ENCODE measurements around the gene C8G. TPM values are rescaled to one million over a fixed set of nuclear protein-coding genes. Genes with fewer than 3 reads are reported as not detected.
A peak's percentile ranks its signal among the peaks of the same experiment; 100 is the strongest.

The C8G gene
- total and polyA plus RNA-seq, 9 of the 15 experiments (the other 6 are each of a cell fraction or from before 2014, with no cell fraction given), result 0.35 to 5.9 (median 2.7) TPM; not detected in 2

- no peak for TF ChIP-seq ZEB2 (IDR thresholded peaks at IDR 0.05)
- TF ChIP-seq ZNF174 (CRISPR knock-in tag; IDR thresholded peaks at IDR 0.05), result no peak
These were observed 23.7 kb upstream of the C8G start (continued) for GRCh38 chr9:136921307-136921706.

- Histone ChIP-seq H3K9me3 (replicated peaks; ENCODE audit: control insufficient read depth, insufficient read depth, low read depth, low read length) (no peaks in the 10 kb centered on the region), H4K20me1 (replicated peaks; ENCODE audit: control insufficient read depth, insufficient read depth, low read length) (no peaks in the 10 kb centered on the region), H3K27ac (ENCODE audit: extremely low read depth, low read depth, low read length) (no peak overlapping the region), H3K4me2 (ENCODE audit: insufficient read depth, low read length) (no peak overlapping the region), H3K9ac (ENCODE audit: insufficient read depth in 1 of 2, low read depth in 2 of 2, low read length in 2 of 2) (no peak overlapping the region), H3K4me1 (replicated peaks in 1 of 2; ENCODE audit: control insufficient read depth in 2 of 2, insufficient read depth in 2 of 2, low read length in 2 of 2) (peaks cover 0 to 40% of the 10 kb centered on the region in 2 experiments; a peak in 2 of 5 replicates), H2AFZ (ENCODE audit: low read depth, low read length) (no peak overlapping the region), H3K36me3 (ENCODE audit: control insufficient read depth, insufficient read depth, low read length) (peaks cover 76% of the 10 kb centered on the region), H3K27me3 (ENCODE audit: control insufficient read depth in 2 of 2, insufficient read depth in 2 of 2, low read length in 2 of 2) (no peaks in the 10 kb centered on the region), H3K9me1 (ENCODE audit: control insufficient read depth, insufficient read depth, low read length) (no peaks in the 10 kb centered on the region), H3K79me2 (ENCODE audit: control insufficient read depth, insufficient read depth, low read length) (no peaks in the 10 kb centered on the region), H3K4me3 (no peak overlapping the region)
- ChIA-PET POLR2A (no interaction called here), CTCF (ENCODE audit: low intra/inter-chr PET ratio) (no interaction called here)
- no peak for FAIRE-seq
- no peak for ATAC-seq
- no TSS peak for BruUV-seq (replicated peaks)
- intact Hi-C loops (cut with micrococcal nuclease) (no loop called here), in situ Hi-C loops (cut with MboI) (no loop called here)
- TF ChIP-seq IRF2 (CRISPR knock-in tag; IDR thresholded peaks at IDR 0.05), result no peak
- TF ChIP-seq POLR2G (IDR thresholded peaks at IDR 0.05; ENCODE audit: low read depth, low read length), result 0 out of 2 replicates have a peak, but pooled peaks have one; percentile 34
- no peak for DNase-seq (ENCODE audit: extremely low read depth in 1 of 4, low spot score in 3 of 4)
- WGBS (ENCODE audit: insufficient coverage, low coverage, missing lambda C conversion rate), result 84% methylated on average over 10 of the region's 10 CpGs
These were observed 23.3 kb upstream of the C8G start for GRCh38 chr9:136921718-136922117.

DNA sequence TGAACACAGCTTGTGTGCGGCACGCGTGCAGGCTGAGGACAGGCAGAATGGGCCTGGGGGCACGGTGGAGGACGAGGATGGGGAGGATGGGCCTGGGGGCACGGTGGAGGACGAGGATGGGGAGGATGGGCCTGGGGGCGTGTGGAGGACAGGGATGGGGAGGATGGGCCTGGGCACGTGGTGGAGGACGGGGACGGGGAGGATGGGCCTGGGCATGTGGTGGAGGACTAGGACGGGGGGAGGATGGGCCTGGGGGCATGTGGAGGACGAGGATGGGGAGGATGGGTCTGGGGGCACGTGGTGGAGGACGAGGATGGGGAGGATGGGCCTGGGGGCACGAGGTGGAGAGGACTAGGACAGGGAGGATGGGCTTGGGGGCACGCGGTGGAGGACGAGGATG, 22.5 kb upstream of the C8G start:
- BruUV-seq (replicated peaks), result no TSS peak
- WGBS (ENCODE audit: insufficient coverage, low coverage, missing lambda C conversion rate), result 77% methylated on average over 5 of the region's 19 CpGs
- no peak overlapping the region for H2AFZ ChIP-seq (ENCODE audit: low read depth, low read length)
- ATAC-seq, result no peak
- no peak overlapping the region; a peak in 1 of 4 replicates for H3K9ac ChIP-seq (ENCODE audit: insufficient read depth in 1 of 2, low read depth in 2 of 2, low read length in 2 of 2)
- H3K4me3 ChIP-seq, result no peak overlapping the region
- peaks cover 3 to 44% of the 10 kb centered on the region in 2 experiments; a peak in 3 of 5 replicates for H3K4me1 ChIP-seq (replicated peaks in 1 of 2; ENCODE audit: control insufficient read depth in 2 of 2, insufficient read depth in 2 of 2, low read length in 2 of 2)
- in situ Hi-C loops (cut with MboI) (no loop called here), intact Hi-C loops (cut with micrococcal nuclease) (no loop called here)
- ChIA-PET CTCF (ENCODE audit: low intra/inter-chr PET ratio) (no interaction called here), POLR2A (no interaction called here)
- TF ChIP-seq MTF1 (CRISPR knock-in tag; IDR thresholded peaks at IDR 0.05; ENCODE audit: borderline replicate concordance) (no peak), ZNF23 (CRISPR knock-in tag; IDR thresholded peaks at IDR 0.05) (no peak), ZBTB7A (IDR thresholded peaks at IDR 0.05; ENCODE audit: borderline replicate concordance, control insufficient read depth, low read depth, low read length) (no peak), JUN (IDR thresholded peaks at IDR 0.05; ENCODE audit: borderline replicate concordance, low read depth, low read length) (no peak), JUN (CRISPR knock-in tag; IDR thresholded peaks at IDR 0.05; ENCODE audit: borderline replicate concordance) (no peak), CHD2 (IDR thresholded peaks at IDR 0.05; ENCODE audit: low read depth, low read length) (no peak), RBM22 (IDR thresholded peaks at IDR 0.05; ENCODE audit: low read depth, low read length, poor library complexity, severe bottlenecking) (peak; percentile 45), ZNF766 (CRISPR knock-in tag; conservative IDR thresholded peaks at IDR 0.05) (no peak), MAZ (CRISPR knock-in tag; conservative IDR thresholded peaks at IDR 0.05 in 1 of 2, IDR thresholded peaks at IDR 0.05 in 1 of 2) (no peak), POLR2G (IDR thresholded peaks at IDR 0.05; ENCODE audit: low read depth, low read length) (peak; percentile 42; the same call in 1 of the 2 replicates), EGR1 (conservative IDR thresholded peaks at IDR 0.05) (no peak)
- H3K9me3 ChIP-seq (replicated peaks; ENCODE audit: control insufficient read depth, insufficient read depth, low read depth, low read length), result no peaks in the 10 kb centered on the region
- H4K20me1 ChIP-seq (replicated peaks; ENCODE audit: control insufficient read depth, insufficient read depth, low read length), result 0 out of 2 replicates have a peak, but pooled peaks cover 3% of the 10 kb centered on the region
- H3K27me3 ChIP-seq (ENCODE audit: control insufficient read depth in 2 of 2, insufficient read depth in 2 of 2, low read length in 2 of 2), result no peaks in the 10 kb centered on the region
- H3K27ac ChIP-seq (ENCODE audit: extremely low read depth, low read depth, low read length), result no peak overlapping the region; the same call in 2 of the 3 replicates
- no peak overlapping the region for H3K4me2 ChIP-seq (ENCODE audit: insufficient read depth, low read length)
- H3K9me1 ChIP-seq (ENCODE audit: control insufficient read depth, insufficient read depth, low read length), result no peaks in the 10 kb centered on the region
- DNase-seq (ENCODE audit: extremely low read depth in 1 of 4, low spot score in 3 of 4), result no peak
- H3K79me2 ChIP-seq (ENCODE audit: control insufficient read depth, insufficient read depth, low read length), result no peaks in the 10 kb centered on the region
- H3K36me3 ChIP-seq (ENCODE audit: control insufficient read depth, insufficient read depth, low read length), result peaks cover 75% of the 10 kb centered on the region
- no peak for FAIRE-seq
